Measurements from ENCODE around the gene CHCHD6.

- TF ChIP-seq POLR2A (IDR thresholded peaks at IDR 0.05) (no peak), EP300 (IDR thresholded peaks at IDR 0.05) (no peak)
These were observed 257.3 kb downstream of the CHCHD6 start for GRCh38 chr3:126961191-126961790.
